ENCODE data around the gene MTHFD1L.

- TF ChIP-seq, protein P1, sequence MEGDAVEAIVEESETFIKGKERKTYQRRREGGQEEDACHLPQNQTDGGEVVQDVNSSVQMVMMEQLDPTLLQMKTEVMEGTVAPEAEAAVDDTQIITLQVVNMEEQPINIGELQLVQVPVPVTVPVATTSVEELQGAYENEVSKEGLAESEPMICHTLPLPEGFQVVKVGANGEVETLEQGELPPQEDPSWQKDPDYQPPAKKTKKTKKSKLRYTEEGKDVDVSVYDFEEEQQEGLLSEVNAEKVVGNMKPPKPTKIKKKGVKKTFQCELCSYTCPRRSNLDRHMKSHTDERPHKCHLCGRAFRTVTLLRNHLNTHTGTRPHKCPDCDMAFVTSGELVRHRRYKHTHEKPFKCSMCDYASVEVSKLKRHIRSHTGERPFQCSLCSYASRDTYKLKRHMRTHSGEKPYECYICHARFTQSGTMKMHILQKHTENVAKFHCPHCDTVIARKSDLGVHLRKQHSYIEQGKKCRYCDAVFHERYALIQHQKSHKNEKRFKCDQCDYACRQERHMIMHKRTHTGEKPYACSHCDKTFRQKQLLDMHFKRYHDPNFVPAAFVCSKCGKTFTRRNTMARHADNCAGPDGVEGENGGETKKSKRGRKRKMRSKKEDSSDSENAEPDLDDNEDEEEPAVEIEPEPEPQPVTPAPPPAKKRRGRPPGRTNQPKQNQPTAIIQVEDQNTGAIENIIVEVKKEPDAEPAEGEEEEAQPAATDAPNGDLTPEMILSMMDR (conservative IDR thresholded peaks at IDR 0.05 in 1 of 2, IDR thresholded peaks at IDR 0.05 in 1 of 2; ENCODE audit: low read depth in 1 of 2, low read length in 2 of 2), result no peak
- TF ChIP-seq EZH2 (IDR thresholded peaks at IDR 0.05; ENCODE audit: low read length, missing control alignments), result no peak
Observed at GRCh38 chr6:151054306-151054705, 188.8 kb downstream of the MTHFD1L start.

All from fibroblast of lung (primary cell).